Transverse colon (tissue), 4 donors: ENCODE results near the gene ACOT6.
"Not testable (repeated sequence)": the region's sequence is repeated elsewhere in the genome, so short reads cannot be mapped to it uniquely, and the experiment has no call there.

ENCODE experiments used
- CTCF ChIP-seq, 5 experiments: fragments of 200-600 bp in 3 of 5; fragments of 450-650 bp in 2 of 5; sonication (generic) in 3 of 5; IDR thresholded peaks; 1 replicate in 2 of 5; 2 replicates in 3 of 5; pipeline ENCODE4 v1.5.1; 2016 to 2017; ENCODE audit warnings: antibody characterized with exemption in 5 of 5, inconsistent platforms in 3 of 5, mild to moderate bottlenecking in 2 of 5, moderate library complexity in 1 of 5
- EP300 ChIP-seq: sonication (generic); formaldehyde crosslinking; IDR thresholded peaks from one replicate; pipeline ENCODE4 v1.6.1; 2017; ENCODE audit warnings: antibody characterized with exemption, low read depth
- POLR2A ChIP-seq: fragments of 450-650 bp; IDR thresholded peaks from one replicate; pipeline ENCODE4 v1.6.1; 2016; ENCODE audit warnings: antibody characterized with exemption, mild to moderate bottlenecking, moderate library complexity
- POLR2AphosphoS5 ChIP-seq, 3 donors: sonication (generic); formaldehyde crosslinking; IDR thresholded peaks; one replicate each; pipeline ENCODE4 v1.6.1; 2016; ENCODE audit warnings: antibody characterized with exemption in 3 of 3

- TF ChIP-seq CTCF (IDR thresholded peaks at IDR 0.05), result peak in 1 of 5 experiments; percentile 25
- TF ChIP-seq POLR2A; EP300; POLR2AphosphoS5 (IDR thresholded peaks at IDR 0.05): not testable (repeated sequence)
Measured at GRCh38 chr14:73568886-73569184, 43.5 kb upstream of the ACOT6 start.
